SK-N-SH (cell line): ENCODE results near the gene DLX2. TPM values are rescaled to one million over a fixed set of nuclear protein-coding genes. Genes with fewer than 3 reads are reported as not detected.

Experiments used
- CTCF ChIA-PET: fragments of 300-600, 350-600 bp; formaldehyde crosslinking; extraction: SDS; loops from one replicate; lab custom pipeline; 2021; lab: Yijun Ruan, JAX
- POLR2A ChIA-PET: fragments of 350-600 bp; sonication (Branson Sonifier 250); formaldehyde crosslinking; extraction: SDS; loops from one replicate; lab custom pipeline; 2020; ENCODE audit warnings: antibody characterized with exemption, inconsistent platforms; lab: Yijun Ruan, JAX
- DNase-seq: peaks from one replicate; pipeline ENCODE4 v3.0.0; 2012
- H2AFZ ChIP-seq: fragments of 200-600 bp; sonication (generic); 2 replicates; pipeline ENCODE4 v1.8.1; 2016; ENCODE audit warnings: antibody characterized with exemption, mild to moderate bottlenecking, low read depth
- H3F3A ChIP-seq: fragments of 200-600 bp; sonication (generic); replicated peaks from 2 replicates; pipeline ENCODE3; 2016; ENCODE audit warnings: antibody characterized with exemption, mild to moderate bottlenecking; ENCODE audit not compliant: insufficient read depth
- H3K27ac ChIP-seq, 2 experiments: fragments of 200-500 bp in 1 of 2; fragments of 200-600 bp in 1 of 2; sonication (Bioruptor generic) in 1 of 2; sonication (generic), shearing (Covaris generic) in 1 of 2; 2 replicates each; pipeline versions ENCODE4 v1.5.1 to v1.6.1; 2014 to 2016; ENCODE audit warnings: low read depth in 2 of 2, inconsistent platforms in 1 of 2, low read length in 1 of 2, mild to moderate bottlenecking in 1 of 2, mixed read lengths in 1 of 2
- H3K27me3 ChIP-seq: fragments of 200-600 bp; sonication (generic), shearing (Covaris generic); 2 replicates; pipeline ENCODE4 v1.6.1; 2016; ENCODE audit warnings: mixed run types; ENCODE audit not compliant: insufficient read depth
- H3K36me3 ChIP-seq, 2 experiments: fragments of 200-500 bp in 1 of 2; fragments of 200-600 bp in 1 of 2; sonication (Bioruptor generic) in 1 of 2; sonication (generic) in 1 of 2; replicated peaks in 1 of 2; 2 replicates each; pipeline versions ENCODE3 to v1.5.1; 2014 to 2016; ENCODE audit warnings: low read length in 1 of 2, mild to moderate bottlenecking in 1 of 2; ENCODE audit not compliant: insufficient read depth in 2 of 2, control insufficient read depth in 1 of 2
- H3K4me1 ChIP-seq, 2 experiments: fragments of 200-500 bp in 1 of 2; fragments of 200-600 bp in 1 of 2; sonication (Bioruptor generic) in 1 of 2; sonication (generic), shearing (Covaris generic) in 1 of 2; 2 replicates each; pipeline versions ENCODE4 v1.5.1 to v1.6.1; 2014 to 2016; ENCODE audit warnings: low read depth in 1 of 2, low read length in 1 of 2, mixed run types in 1 of 2; ENCODE audit not compliant: insufficient read depth in 2 of 2, control insufficient read depth in 1 of 2
- H3K4me2 ChIP-seq: fragments of 200-600 bp; sonication (generic), shearing (Covaris generic); 2 replicates; pipeline ENCODE4 v1.6.1; 2017; ENCODE audit warnings: mixed run types
- H3K4me3 ChIP-seq, 2 experiments: fragments of 200-500 bp in 1 of 2; fragments of 200-600 bp in 1 of 2; sonication (Bioruptor generic) in 1 of 2; sonication (generic), shearing (Covaris generic) in 1 of 2; 2 replicates each; pipeline versions ENCODE4 v1.5.1 to v1.8.1; 2014 to 2016; ENCODE audit warnings: low read depth in 2 of 2, inconsistent platforms in 1 of 2, low read length in 1 of 2, mild to moderate bottlenecking in 1 of 2, mixed read lengths in 1 of 2, moderate library complexity in 1 of 2
- H3K79me2 ChIP-seq: fragments of 200-600 bp; sonication (generic); 2 replicates; pipeline ENCODE4 v1.8.1; 2017; ENCODE audit warnings: mild to moderate bottlenecking; ENCODE audit not compliant: insufficient read depth
- H3K9ac ChIP-seq: fragments of 200-600 bp; sonication (generic); 2 replicates; pipeline ENCODE4 v1.6.1; 2017; ENCODE audit warnings: mixed run types
- H3K9me2 ChIP-seq: fragments of 200-600 bp; sonication (generic); 2 replicates; pipeline ENCODE4 v1.6.1; 2017; ENCODE audit warnings: mixed run types
- H3K9me3 ChIP-seq: fragments of 200-600 bp; sonication (generic); 2 replicates; pipeline ENCODE4 v1.6.1; 2017; ENCODE audit warnings: mixed run types, mild to moderate bottlenecking, moderate library complexity
- H4K20me1 ChIP-seq: fragments of 200-600 bp; sonication (generic); 2 replicates; pipeline ENCODE4 v1.6.1; 2017; ENCODE audit warnings: mild to moderate bottlenecking, mixed run types; ENCODE audit not compliant: insufficient read depth
- CHD2 ChIP-seq: fragments of 150-350 bp; IDR thresholded peaks from 2 replicates; pipeline ENCODE4 v1.6.1; 2018; ENCODE audit warnings: low read length; ENCODE audit not compliant: partially characterized antibody
- CTCF ChIP-seq: fragments of 200-600 bp; sonication (generic); IDR thresholded peaks from 2 replicates; pipeline ENCODE4 v1.6.1; 2017; ENCODE audit warnings: antibody characterized with exemption, mild to moderate bottlenecking, moderate library complexity
- ELF1 ChIP-seq: IDR thresholded peaks from 2 replicates; pipeline ENCODE4 v1.4.0; 2012
- EP300 ChIP-seq, 2 experiments: IDR thresholded peaks; 2 replicates each; pipeline versions ENCODE4 v1.4.0 to v1.6.1; 2012; ENCODE audit warnings: borderline replicate concordance in 1 of 2, low read depth in 1 of 2, low read length in 1 of 2
- FOSL2 ChIP-seq: IDR thresholded peaks from 2 replicates; pipeline ENCODE4 v1.4.0; 2012; ENCODE audit warnings: low read depth, mild to moderate bottlenecking, moderate library complexity, borderline replicate concordance
- FOXJ3 ChIP-seq: sonication (generic); formaldehyde crosslinking; IDR thresholded peaks from 2 replicates; pipeline ENCODE4 v1.5.1; 2020; ENCODE audit warnings: mild to moderate bottlenecking, missing genetic modification reagents
- FOXM1 ChIP-seq: IDR thresholded peaks from 2 replicates; pipeline ENCODE4 v1.4.0; 2012; ENCODE audit warnings: low read depth, mild to moderate bottlenecking
- GABPA ChIP-seq: IDR thresholded peaks from 2 replicates; pipeline ENCODE4 v1.4.0; 2012; ENCODE audit warnings: low read depth, mild to moderate bottlenecking
- MEF2A ChIP-seq: IDR thresholded peaks from 2 replicates; pipeline ENCODE4 v1.4.0; 2012; ENCODE audit warnings: low read depth, borderline replicate concordance
- MXI1 ChIP-seq: IDR thresholded peaks from 2 replicates; pipeline ENCODE4 v1.6.1; 2012; ENCODE audit warnings: mild to moderate bottlenecking, low read depth, low read length, improper control_type of control experiment
- NRF1 ChIP-seq: IDR thresholded peaks from 2 replicates; pipeline ENCODE4 v1.6.1; 2012; ENCODE audit warnings: low read depth, mild to moderate bottlenecking, low read length
- RAD21 ChIP-seq: IDR thresholded peaks from 2 replicates; pipeline ENCODE4 v1.6.1; 2012; ENCODE audit warnings: mild to moderate bottlenecking, low read length
- RFX5 ChIP-seq: IDR thresholded peaks from 2 replicates; pipeline ENCODE4 v1.6.1; 2012; ENCODE audit warnings: mild to moderate bottlenecking, improper control_type of control experiment, low read length
- RXRA ChIP-seq: IDR thresholded peaks from 2 replicates; pipeline ENCODE4 v1.4.0; 2012; ENCODE audit warnings: low read depth, mild to moderate bottlenecking, borderline replicate concordance
- SMC3 ChIP-seq: IDR thresholded peaks from 2 replicates; pipeline ENCODE4 v1.6.1; 2012; ENCODE audit warnings: low read depth, low read length, improper control_type of control experiment
- TCF12 ChIP-seq: IDR thresholded peaks from 2 replicates; pipeline ENCODE4 v1.4.0; 2012
- TEAD4 ChIP-seq: IDR thresholded peaks from 2 replicates; pipeline ENCODE4 v1.4.0; 2012; ENCODE audit warnings: mild to moderate bottlenecking, borderline replicate concordance; ENCODE audit not compliant: insufficient read depth
- WGBS: methylation state at CpG from one replicate; pipeline ENCODE4 v1.1.6; 2017; ENCODE audit warnings: low lambda C conversion rate; 5-methylcytosine and 5-hydroxymethylcytosine counted together
- polyA plus RNA-seq, 3 experiments: library from polyadenylated mRNA; depleted of rRNA; stranded (reverse); fragments of >200 nt; gene quantifications; 2 replicates each; pipeline ENCODE4 v1.2.3, GENCODE V29; 2012
- TF ChIP-seq, protein P1 (sequence below): IDR thresholded peaks from 2 replicates; pipeline ENCODE4 v1.6.1; 2012; ENCODE audit warnings: mild to moderate bottlenecking, low read depth, low read length, moderate library complexity

The DLX2 gene
- polyA plus RNA-seq, 1 of the 3 experiments (the other 2 are of a cell fraction) = 0.02 TPM

DNA sequence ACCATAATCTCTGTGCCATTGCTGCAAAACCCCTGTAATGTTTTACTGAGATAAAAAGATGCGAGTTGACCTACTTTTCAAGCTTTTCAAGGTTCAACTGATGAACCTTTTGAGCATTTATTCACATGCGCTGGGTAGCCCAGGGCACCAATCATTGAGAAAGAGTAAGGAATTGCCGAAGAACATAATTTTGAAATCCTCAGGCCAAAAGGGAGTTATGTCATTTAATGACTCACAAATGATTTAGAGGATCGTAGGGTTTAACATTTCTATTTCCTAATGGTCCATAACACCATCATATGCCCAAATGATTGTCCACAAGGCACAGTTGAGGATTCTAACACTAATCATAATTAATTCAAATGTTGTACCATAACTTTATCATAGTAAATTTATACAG is 37.6 kb downstream of the DLX2 start:
- H3K27ac ChIP-seq = no peak overlapping the region
- no peak overlapping the region for H3K4me2 ChIP-seq
- TF ChIP-seq EP300 (IDR thresholded peaks at IDR 0.05; ENCODE audit: borderline replicate concordance in 1 of 2, low read depth in 1 of 2, low read length in 1 of 2) = no peak
- TF ChIP-seq NRF1 = no peak
- no peak for TF ChIP-seq ELF1
- TF ChIP-seq CHD2 = no peak
- TF ChIP-seq GABPA = no peak
- TF ChIP-seq RAD21 = no peak
- TF ChIP-seq CTCF = no peak
- TF ChIP-seq TCF12 = no peak
- TF ChIP-seq RXRA = no peak
- no peak for TF ChIP-seq FOSL2
- H3K36me3 ChIP-seq = peaks cover 0 to 3% of the 10 kb centered on the region in 2 experiments
- no peaks in the 10 kb centered on the region; the same call in 1 of the 2 replicates for H3K9me3 ChIP-seq
- no peak overlapping the region for H2AFZ ChIP-seq
- H3K9ac ChIP-seq = no peak overlapping the region
- no peaks in the 10 kb centered on the region for H3K79me2 ChIP-seq
- no peaks in the 10 kb centered on the region for H3K9me2 ChIP-seq
- no peaks in the 10 kb centered on the region for H4K20me1 ChIP-seq
- no peaks in the 10 kb centered on the region for H3F3A ChIP-seq
- ChIA-PET POLR2A (no interaction called here), CTCF (no interaction called here)
- WGBS = 74% methylated on average over 4 of the region's 4 CpGs
- no peaks in the 10 kb centered on the region for H3K4me1 ChIP-seq
- no peak overlapping the region for H3K4me3 ChIP-seq
- H3K27me3 ChIP-seq = no peaks in the 10 kb centered on the region
- no peak for DNase-seq

DNA sequence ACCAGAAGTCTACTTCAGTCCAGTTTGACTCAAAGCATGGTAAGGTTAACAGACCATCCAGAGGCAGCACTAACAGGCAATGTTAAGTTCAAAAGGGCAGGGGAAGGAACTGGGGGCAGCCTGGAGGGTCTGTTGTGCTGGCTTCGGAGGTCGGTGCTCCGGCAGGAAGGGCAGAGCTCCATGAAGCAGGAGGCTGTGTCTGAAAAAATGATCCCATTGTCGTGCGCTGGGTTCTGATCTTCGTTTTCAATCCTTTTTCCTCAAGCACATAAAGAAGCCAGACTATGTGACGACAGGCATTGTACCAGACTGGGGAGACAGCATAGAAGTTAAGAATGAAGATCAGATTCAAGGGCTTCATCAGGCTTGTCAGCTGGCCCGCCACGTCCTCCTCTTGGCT is 39.3 kb downstream of the DLX2 start:
- Histone ChIP-seq H3K4me1 (no peaks in the 10 kb centered on the region), H3K27ac (no peak overlapping the region), H3K27me3 (no peaks in the 10 kb centered on the region), H3K9me3 (no peaks in the 10 kb centered on the region; the same call in 1 of the 2 replicates), H3K36me3 (peaks cover 0 to 3% of the 10 kb centered on the region in 2 experiments), H3K9me2 (no peaks in the 10 kb centered on the region), H3K79me2 (no peaks in the 10 kb centered on the region), H4K20me1 (no peaks in the 10 kb centered on the region), H2AFZ (no peak overlapping the region), H3K4me2 (no peak overlapping the region), H3K4me3 (no peak overlapping the region), H3F3A (no peaks in the 10 kb centered on the region), H3K9ac (no peak overlapping the region)
- ChIA-PET CTCF (interaction anchor here (1.0 kb wide), 1 partner anchor 19 kb away, joined by 3 read pairs; no protein-coding TSS in a partner anchor), POLR2A (no interaction called here)
- no peak for TF ChIP-seq FOXJ3 (CRISPR knock-in tag)
- TF ChIP-seq RXRA = no peak
- TF ChIP-seq MXI1 = no peak
- no peak for TF ChIP-seq RFX5
- TF ChIP-seq MEF2A = no peak
- no peak for TF ChIP-seq TEAD4
- no peak for TF ChIP-seq SMC3
- no peak for TF ChIP-seq FOXM1
- TF ChIP-seq, protein P1, sequence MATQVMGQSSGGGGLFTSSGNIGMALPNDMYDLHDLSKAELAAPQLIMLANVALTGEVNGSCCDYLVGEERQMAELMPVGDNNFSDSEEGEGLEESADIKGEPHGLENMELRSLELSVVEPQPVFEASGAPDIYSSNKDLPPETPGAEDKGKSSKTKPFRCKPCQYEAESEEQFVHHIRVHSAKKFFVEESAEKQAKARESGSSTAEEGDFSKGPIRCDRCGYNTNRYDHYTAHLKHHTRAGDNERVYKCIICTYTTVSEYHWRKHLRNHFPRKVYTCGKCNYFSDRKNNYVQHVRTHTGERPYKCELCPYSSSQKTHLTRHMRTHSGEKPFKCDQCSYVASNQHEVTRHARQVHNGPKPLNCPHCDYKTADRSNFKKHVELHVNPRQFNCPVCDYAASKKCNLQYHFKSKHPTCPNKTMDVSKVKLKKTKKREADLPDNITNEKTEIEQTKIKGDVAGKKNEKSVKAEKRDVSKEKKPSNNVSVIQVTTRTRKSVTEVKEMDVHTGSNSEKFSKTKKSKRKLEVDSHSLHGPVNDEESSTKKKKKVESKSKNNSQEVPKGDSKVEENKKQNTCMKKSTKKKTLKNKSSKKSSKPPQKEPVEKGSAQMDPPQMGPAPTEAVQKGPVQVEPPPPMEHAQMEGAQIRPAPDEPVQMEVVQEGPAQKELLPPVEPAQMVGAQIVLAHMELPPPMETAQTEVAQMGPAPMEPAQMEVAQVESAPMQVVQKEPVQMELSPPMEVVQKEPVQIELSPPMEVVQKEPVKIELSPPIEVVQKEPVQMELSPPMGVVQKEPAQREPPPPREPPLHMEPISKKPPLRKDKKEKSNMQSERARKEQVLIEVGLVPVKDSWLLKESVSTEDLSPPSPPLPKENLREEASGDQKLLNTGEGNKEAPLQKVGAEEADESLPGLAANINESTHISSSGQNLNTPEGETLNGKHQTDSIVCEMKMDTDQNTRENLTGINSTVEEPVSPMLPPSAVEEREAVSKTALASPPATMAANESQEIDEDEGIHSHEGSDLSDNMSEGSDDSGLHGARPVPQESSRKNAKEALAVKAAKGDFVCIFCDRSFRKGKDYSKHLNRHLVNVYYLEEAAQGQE = no peak
- 97% methylated on average over 9 of the region's 9 CpGs for WGBS
- DNase-seq = no peak
